ENCODE results near the gene CDK4.
A peak's percentile ranks its signal among the peaks of the same experiment; 100 is the strongest.

Gene CDK4

DNA sequence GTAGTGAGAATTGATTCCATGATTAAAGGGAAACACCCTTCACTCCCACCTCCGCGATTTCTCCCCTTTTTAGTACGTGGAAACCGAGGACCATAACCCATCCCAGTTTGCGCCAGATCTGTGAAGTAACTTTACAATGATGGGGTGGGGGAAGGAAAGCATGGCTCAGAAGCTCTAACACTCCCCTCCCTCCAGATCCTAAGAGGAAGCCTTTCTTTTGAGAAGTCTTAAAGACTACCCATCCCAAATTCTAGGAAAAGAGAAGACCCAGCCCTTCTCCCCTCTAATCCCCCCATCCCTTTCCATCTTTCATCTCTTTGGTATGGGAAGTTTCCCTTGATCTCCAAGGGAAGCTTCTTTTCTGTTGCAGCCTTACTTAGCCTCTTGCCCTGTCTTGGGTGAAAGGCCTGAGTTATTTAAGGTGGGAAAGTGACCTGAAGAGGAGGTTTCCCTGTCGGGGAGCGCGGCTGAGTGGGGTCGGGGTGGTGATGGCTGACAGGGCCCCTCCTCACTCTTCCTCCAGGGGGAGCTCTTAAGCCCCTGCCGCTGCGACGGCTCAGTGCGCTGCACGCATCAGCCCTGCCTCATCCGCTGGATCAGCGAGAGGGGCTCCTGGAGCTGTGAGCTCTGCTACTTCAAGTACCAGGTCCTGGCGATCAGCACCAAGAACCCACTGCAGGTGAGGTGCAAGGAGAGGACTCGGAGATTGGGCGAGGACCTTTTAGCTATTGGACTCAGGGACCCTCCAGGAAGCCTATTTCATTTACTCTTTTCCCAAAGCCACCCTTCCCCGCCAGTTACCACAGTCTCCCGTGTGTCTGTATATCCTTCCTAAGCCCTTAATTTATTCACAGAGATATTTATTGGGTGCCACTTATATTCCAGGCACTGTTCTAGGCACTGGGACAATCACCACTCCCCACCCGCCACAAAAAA is 4.6 kb upstream of the CDK4 start:
- peak in 1 of 3 experiments; percentile 73 for DNase-seq (ENCODE audit: low read depth in 3 of 3)

DNA sequence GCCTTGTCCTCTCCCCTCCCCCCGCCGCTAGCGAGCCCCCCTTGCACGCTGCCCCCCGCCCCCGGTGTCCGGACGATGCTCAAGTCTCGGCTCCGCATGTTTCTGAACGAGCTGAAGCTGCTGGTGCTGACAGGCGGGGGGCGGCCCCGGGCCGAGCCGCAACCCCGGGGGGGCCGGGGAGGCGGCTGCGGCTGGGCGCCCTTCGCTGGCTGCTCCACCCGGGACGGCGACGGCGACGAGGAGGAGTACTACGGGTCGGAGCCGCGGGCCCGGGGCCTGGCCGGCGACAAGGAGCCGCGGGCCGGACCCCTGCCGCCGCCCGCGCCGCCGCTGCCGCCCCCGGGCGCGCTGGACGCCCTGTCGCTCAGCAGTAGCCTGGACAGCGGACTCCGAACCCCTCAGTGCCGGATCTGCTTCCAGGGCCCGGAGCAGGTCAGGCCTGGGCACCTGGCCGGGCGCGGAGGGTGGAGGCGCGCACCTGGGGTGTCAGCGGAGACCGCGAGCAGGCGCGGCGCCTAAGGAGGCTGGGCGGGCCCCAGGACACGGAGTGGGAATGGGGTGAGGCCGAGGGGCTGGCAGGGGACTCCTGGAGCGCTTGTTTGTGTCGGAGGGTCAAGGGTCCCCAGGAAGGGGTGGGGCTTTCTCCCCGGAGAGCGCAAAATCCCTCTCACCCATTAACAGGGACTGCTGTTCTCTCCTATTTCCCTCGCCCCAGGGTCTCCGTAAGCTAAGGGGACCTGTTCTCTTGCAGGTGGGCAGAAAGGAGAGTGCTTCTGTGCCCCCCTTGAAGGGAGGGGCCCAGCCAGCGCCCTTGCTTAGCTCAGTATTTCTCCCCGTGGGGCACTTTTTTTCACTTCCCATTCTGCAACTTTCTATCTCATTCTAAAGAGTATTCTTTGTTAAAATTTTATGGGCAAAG is 3.6 kb upstream of the CDK4 start:
- DNase-seq (ENCODE audit: low read depth in 3 of 3): no peak

DNA sequence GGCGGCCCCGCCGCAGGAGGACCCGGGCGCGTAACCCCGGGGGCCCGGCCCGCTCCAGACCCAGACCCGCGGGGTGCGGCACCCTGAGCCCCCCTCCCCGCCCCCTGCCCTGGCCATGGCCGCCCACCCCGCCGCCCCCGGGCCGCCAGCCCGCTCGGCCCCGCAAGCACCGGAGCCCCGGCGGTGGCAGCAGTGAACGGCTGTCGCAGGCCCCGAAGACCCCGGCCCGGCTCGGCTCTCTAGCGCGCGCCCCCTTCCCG is 3.0 kb upstream of the CDK4 start:
- no peak for DNase-seq (ENCODE audit: low read depth in 3 of 3)

DNA sequence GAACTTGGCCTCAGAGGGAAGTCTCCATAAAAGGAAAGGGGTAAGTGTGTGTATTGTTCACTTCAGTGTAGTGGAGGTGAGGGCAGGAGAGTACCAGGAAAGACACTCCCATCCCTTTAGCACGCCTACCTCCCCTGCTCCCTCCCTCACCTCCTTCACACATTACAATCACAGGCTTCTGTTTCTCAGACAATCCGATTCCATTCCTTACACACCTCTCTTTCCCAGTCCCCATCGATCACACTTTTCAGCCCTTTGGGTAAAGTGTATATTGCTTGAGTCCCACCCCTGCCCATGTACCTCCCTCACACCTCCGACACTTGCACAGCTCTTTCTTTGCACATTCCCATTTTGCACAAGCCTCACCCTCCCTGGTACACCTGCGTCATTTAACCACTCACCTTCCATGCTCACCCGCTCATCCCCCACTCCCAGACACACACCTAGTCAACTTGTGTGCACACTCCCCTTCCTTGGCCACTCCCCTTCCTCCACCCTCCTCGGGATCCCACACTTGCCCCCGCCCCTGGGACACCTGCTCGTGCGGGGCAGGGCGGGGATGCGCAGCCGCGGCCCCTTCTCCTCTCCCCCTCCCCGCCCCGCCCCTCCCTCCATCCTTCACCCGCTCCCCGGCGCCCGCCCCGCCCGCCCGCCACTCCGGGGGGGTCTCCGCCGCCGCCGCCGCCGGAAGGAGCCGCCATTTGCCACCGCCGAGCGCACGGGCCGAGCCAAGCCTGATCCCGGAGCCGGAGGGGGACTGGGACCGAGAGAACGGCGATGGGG is 2.5 kb upstream of the CDK4 start, which contains the start of gene MARCHF9:
TSS of gene MARCHF9 (plus strand) at position 693 of the 783 bp plus-strand sequence. CDS start 426 bp downstream, outside the sequence.
- peak in 2 of 3 experiments; percentile 68 to 90 for DNase-seq (ENCODE audit: low read depth in 3 of 3)

DNA sequence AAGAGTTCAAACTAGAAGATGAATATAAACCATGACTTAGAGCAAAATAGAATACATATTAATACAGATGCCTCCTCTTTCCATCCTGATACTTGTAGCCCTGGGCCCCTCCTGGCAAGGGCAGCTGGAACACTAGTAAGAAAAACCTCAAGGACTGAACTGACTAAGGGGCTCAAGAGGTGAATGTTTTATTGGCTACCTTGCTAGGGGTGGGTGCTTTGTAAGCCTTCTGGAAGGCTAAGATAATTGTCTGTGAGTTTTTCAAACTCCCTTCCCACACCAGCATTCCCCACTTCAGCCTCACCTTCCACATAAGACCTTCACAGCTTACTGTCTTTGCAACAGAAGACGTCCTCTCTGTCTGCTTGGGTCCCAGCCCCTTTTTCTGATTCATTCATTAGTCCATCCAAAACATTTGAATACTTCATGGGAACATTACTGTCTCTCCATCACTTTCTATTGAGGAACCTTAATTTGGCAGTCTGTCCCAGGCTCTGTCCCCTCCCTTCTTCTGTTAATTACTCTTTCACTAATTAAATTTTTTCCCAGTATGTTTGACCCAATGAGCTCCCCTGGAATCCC is 1.7 kb upstream of the CDK4 start:
- DNase-seq (ENCODE audit: low read depth in 3 of 3): no peak

DNA sequence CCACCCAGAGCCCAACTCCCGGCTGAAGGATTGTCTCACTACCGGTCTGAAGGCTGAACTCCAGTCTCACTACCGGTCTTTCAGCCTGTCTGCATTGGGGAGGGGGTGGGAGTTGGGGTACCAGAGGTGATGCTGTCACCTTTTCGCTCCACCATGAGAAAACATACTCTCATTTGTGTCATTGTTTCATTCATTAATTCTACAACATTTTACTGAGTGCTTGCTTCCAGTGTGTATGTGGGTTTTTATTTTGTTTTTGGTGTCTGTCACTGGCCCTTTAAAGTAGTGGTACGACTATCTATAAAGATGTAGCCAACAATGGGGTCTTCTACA is 524 bp upstream of the CDK4 start:
- no peak for DNase-seq (ENCODE audit: low read depth in 3 of 3)

DNA sequence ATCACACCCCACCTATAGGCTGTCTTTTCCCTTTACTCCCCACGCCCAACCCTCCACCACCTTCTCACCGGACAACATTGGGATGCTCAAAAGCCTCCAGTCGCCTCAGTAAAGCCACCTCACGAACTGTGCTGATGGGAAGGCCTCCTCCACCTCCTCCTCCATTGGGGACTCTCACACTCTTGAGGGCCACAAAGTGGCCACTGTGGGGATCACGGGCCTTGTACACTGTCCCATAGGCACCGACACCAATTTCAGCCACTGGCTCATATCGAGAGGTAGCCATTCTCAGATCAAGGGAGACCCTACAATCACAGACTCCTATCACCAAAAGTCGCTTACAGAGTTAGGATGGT is 700 bp downstream of the CDK4 start:
- no peak for DNase-seq (ENCODE audit: low read depth in 3 of 3)

DNA sequence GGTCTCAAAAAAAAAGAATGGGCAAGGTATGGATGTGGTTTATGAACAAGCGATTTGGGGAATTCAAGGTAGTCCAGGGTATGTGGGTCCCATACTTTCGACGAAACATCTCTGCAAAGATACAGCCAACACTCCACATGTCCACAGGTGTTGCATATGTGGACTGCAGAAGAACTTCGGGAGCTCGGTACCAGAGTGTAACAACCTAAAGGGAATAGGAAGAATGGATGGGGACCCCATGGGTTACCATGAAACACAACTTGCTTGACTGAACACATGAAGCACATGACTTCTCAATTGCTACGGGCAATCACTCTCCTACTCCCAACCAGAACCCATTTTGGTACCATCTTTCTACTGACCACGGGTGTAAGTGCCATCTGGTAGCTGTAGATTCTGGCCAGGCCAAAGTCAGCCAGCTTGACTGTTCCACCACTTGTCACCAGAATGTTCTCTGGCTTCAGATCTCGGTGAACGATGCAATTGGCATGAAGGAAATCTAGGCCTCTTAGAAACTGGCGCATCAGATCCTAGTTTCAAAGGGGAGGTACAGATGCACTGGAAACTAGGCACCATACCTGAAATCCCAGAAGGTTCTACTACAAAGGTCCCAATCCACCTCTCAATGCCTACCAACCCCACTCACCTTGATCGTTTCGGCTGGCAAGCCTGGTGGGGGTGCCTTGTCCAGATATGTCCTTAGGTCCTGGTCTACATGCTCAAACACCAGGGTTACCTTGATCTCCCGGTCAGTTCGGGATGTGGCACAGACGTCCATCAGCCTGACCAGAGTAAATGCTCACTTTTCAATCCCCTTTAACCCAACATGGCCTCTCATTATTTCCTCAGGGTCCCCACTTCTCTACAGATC is 1.3 kb downstream of the CDK4 start:
- no peak for DNase-seq (ENCODE audit: low read depth in 3 of 3)

DNA sequence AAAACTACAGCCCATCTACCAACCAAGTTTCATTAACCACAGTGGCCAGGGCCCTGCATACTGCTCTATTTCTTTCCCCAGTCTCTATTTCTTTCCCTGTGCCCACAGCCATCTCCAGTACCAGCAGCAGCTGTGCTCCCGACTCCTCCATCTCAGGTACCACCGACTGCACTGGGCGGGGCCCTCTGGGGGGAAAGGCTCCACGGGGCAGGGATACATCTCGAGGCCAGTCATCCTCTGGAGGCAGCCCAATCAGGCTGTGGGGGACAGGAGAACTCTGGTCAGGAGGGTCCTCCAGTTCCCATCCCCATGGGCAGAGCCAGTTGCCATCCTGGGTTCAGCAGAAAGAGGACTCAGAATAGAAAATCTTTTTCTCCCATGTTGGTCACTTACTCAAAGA is 3.0 kb downstream of the CDK4 start:
- DNase-seq (ENCODE audit: low read depth in 3 of 3): no peak

DNA sequence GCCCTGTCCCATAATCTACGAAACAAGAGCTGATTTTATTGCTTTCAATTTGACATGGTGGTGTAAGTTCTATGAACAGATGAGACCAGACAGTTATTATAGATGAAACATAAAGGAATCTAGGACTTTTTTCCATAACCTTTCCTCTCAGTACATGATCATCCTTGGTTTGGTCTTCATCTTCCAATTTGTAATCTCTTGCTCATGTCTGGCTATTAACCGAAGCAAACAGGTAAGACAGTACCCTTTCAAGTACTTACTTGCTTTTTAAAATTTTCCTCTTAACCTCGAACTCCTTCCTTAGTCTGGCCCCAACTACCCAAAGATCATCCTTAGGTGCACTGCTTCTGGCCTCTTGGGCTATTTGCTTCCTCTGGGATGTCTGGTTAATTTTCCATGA is 6.1 kb downstream of the CDK4 start:
- no peak for DNase-seq (ENCODE audit: low read depth in 3 of 3)

DNA sequence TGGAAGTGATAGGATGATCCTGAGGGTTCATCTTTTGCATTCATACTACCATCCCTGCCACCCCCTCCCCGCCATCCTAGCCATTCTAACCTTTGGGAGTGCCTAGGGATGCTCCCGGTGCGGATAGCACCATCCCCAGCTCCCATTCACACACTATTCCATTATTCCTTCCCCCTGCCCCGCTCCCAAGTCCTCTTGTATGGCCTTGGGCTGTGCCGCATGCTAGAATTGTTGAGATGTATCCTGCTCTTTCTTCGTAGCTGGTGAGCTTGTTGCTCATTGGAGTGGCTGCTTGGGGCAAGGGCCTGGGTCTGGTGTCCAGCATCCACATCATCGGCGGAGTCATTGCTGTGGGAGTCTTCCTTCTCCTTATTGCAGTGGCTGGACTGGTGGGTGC is 6.6 kb downstream of the CDK4 start:
- DNase-seq (ENCODE audit: low read depth in 3 of 3): no peak

DNA sequence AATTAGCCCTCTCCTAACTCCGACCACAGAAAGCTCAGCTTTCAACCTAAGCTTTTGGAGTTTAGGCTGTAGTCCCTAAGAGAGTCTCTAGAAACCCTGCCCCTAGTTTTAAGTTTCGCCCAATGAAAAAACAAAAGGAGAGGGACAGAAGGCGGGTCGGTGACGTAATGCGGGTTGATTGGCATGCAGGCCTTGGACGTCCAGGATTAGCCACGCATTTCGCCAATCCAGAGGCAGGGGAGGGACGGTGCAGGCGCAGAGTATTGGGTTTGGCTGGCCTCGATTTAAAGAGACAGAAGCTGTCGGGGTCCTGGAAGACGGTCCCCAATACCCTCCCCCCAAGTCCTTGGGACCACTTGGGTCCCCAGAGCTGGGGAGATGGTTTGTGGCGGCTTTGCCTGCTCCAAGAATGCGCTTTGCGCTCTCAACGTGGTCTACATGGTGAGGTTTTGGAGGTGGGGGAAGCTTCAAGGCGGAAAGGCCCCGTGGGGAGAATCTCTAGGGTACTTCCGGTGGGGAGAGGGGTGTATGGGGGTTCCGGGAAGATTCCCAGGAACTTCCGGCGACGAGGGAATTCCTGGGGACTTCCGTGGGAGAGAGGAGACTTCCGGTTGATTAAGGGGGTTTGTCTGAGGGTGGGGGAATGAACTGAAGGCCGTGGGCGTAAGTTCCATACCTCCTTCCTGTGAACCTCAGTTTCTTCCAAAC is 7.2 kb downstream of the CDK4 start, which contains the start of gene TSPAN31:
TSS of gene TSPAN31 (plus strand) at position 263 of the 708 bp plus-strand sequence. CDS start at position 379, 116 bp downstream.
- DNase-seq (ENCODE audit: low read depth in 3 of 3): peak; percentile 90 to 95 (median 92)

DNA sequence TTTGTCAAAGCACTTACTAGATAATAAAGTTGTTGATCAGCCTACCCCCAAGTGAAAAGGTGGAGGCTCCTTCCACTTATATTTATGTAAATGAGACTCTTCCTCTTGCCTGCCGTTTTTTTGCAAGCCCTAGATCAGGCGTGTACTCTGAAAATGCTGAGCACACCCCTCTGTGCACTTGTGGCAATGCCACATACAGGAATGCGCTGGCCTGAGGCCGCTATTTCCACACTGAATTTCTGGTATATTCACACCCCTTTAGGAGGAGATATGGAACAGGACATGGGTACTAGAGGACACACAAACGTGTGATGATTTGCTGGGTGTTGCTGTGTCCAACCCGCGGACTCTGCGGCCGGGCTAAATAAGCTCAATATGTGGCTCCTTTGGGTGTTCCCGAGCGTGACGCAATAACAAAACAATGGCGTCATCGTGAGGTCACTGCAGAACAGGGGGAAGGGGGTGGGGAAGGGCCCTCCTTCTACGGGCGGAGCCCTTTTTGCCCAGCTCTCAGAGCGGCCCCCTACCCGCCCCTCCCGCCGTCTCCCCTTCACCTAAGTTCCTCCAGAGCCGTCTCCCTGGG is 7.8 kb downstream of the CDK4 start:
- peak in 2 of 3 experiments; percentile 58 to 73 for DNase-seq (ENCODE audit: low read depth in 3 of 3)

DNA sequence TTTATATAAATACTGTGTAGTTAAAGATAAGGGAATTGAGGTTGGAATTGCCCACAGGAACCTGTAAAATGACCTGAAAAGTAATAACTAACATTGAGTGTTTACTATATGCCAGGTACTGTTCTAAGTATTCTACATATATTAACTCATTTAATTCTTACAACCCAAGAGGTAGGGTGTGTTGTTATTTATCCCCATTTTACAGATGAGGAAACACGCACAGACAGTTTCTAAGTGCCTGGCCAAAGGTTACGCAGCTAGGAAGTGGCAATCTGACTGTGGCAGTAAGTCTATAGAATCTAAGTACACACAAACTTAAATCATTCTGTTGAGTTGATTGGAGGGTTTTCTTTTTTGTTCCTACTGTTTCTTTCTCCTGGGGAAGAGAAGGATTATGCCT is 8.3 kb downstream of the CDK4 start:
- DNase-seq (ENCODE audit: low read depth in 3 of 3): no peak

DNA sequence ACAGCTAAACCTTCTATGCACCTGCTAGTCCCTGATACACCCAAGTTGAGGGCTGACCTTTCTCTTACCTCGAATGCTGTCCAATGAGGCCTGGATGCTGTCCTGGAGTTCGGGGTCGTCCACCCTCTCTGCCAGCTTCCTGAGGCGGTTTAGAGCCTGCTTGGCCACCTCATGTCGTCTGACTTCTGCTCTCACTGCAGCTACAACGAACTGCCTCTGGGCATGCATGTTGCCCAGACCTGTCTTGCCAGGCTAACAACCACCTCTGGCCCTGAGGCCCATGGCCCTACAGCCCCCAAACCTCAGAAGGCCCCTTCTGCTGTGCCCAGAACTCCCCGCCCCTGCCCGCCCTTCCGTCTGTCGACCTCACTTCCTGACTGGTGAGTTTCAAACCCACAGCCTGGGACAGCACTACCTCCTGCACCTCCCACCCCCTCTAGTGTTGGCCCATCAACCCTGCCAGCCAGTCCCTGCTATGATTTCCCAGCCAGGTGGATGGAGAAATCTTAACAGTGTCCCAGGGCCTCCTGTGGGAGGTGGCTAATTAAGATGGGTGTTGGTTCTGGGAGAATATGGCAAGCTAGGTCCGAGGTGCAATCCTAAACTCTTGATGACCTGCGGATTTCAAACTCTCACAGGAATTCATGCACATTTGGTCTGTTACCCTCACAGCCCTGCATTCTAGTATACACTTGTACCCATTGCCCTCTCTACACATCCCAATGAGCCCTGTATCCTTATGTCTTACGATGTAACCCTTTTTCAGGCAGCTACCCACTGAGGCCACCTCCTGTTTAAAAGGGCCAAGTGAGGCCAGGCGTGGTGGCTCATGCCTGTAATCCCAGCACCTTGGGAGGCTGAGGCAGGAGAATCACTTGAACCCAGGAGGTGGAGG is 10.0 kb downstream of the CDK4 start:
- DNase-seq (ENCODE audit: low read depth in 3 of 3): peak; percentile 59 to 82 (median 62)

DNA sequence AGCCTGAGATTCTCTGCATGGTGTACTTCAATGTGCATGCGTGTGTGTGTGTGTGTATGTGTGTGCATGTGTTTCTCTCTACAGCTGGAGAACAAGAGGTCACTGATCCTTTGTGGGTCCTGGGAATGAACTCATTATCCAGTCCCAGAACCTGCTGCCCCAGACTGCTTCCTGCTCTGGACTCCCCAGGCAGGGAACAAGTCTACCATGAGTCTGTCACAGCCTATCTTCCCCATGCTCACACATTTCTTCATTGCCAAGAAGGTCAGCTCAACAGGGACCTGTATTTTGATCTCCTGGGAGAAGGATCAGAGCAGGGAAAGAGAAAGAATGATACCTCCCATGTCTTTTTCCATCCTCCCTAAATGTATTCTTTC is 10.7 kb downstream of the CDK4 start:
- no peak for DNase-seq (ENCODE audit: low read depth in 3 of 3)

DNA sequence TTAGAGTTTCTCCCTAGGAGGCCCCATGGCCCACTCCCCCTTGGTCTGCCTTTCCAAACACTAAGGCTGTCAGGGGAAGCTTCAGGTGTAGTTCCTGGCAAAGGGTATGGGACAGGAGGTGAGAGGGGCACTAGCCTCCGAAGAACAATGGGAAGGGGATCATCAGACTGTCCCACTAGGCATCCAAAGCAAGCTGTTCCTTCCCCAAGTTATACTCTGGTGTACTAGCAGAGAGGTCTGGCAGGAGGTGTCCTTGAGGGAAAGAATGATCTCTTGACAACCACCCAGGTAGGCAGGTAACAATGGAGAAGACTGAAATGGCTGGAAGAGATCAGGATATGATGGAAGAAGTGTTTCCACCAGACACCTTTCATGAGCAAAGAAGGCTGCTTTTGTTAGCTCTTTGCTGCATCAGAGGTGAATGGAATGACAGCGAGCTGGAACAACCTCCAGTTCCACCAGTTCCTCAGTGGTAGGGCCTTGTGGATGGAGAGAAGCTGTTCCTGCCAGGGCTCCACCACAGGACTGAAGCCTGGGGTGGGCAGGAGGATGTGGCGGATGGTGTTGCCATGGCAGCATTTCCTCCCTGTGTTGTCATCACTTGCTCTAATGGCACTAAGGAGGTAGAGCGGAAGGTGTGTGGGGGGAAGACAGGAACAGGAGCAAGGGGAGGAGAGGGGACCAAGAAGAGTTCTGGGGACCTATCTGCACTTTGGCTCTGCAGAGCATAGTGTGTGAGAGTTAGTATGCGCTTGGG is 11.3 kb downstream of the CDK4 start:
- peak in 1 of 3 experiments; percentile 75 for DNase-seq (ENCODE audit: low read depth in 3 of 3)

Data from stimulated activated CD4-positive, alpha-beta T cell treated with anti-CD3 and anti-CD28 coated beads, TNF-alpha, amount 100 ng/mL, for 24 hours (primary cell).